Activated T-helper 17 cell treated with anti-CD3 and anti-CD28 coated beads, Interleukin-2, amount 50 U/mL, for 72 hours (primary cell): ENCODE results near the gene HOMER2. TPM values are rescaled to one million over a fixed set of nuclear protein-coding genes. Genes with fewer than 3 reads are reported as not detected.

Experiments
- ATAC-seq: fragments of 150-1000 bp; cut with Tn5 transposase; replicated peaks from 2 replicates; pipeline ENCODE4 v1.10.0; 2021; ENCODE audit warnings: mild to moderate bottlenecking, moderate library complexity
- H3K27ac Mint-ChIP-seq: one replicate; pipeline ENCODE4 v1.8.0; 2022; ENCODE audit warnings: mixed read lengths
- H3K27me3 Mint-ChIP-seq: one replicate; pipeline ENCODE4 v1.8.0; 2022; ENCODE audit warnings: mixed read lengths
- H3K36me3 Mint-ChIP-seq: one replicate; pipeline ENCODE4 v1.8.0; 2022; ENCODE audit warnings: low read depth, mild to moderate bottlenecking, mixed read lengths
- H3K4me1 Mint-ChIP-seq: one replicate; pipeline ENCODE4 v1.8.0; 2022; ENCODE audit warnings: mixed read lengths
- H3K4me3 Mint-ChIP-seq: one replicate; pipeline ENCODE4 v1.8.0; 2022; ENCODE audit warnings: mild to moderate bottlenecking, mixed read lengths
- H3K9me3 Mint-ChIP-seq: one replicate; pipeline ENCODE4 v1.8.0; 2022; ENCODE audit warnings: mixed read lengths
- total RNA-seq, 2 donors: library from RNA; stranded (reverse); gene quantifications; one replicate each; pipeline ENCODE4 v1.2.3, GENCODE V29; 2022

The HOMER2 gene
- total RNA-seq, 2 donors from 2014 or later: 6.2 to 8.7 TPM

- Mint-ChIP-seq H3K4me1 (peaks cover 29% of the 10 kb centered on the region), H3K4me3 (peak overlapping the region; percentile 88), H3K9me3 (no peaks in the 10 kb centered on the region), H3K27me3 (no peaks in the 10 kb centered on the region), H3K36me3 (peaks cover 70% of the 10 kb centered on the region), H3K27ac (peak overlapping the region; percentile 25)
- ATAC-seq: no peak
Observed at GRCh38 chr15:82812994-82813393, 139.5 kb downstream of the HOMER2 start.

GRCh38 chr15:82810890-82811426, 141.6 kb downstream of the HOMER2 start:
- H3K36me3 Mint-ChIP-seq: peaks cover 52% of the 10 kb centered on the region
- peak; percentile 15 for ATAC-seq
- H3K9me3 Mint-ChIP-seq: no peaks in the 10 kb centered on the region
- peak overlapping the region; percentile 88 for H3K4me3 Mint-ChIP-seq
- peak overlapping the region; percentile 91 for H3K27ac Mint-ChIP-seq
- H3K27me3 Mint-ChIP-seq: no peaks in the 10 kb centered on the region
- peaks cover 23% of the 10 kb centered on the region for H3K4me1 Mint-ChIP-seq

- H3K4me1 Mint-ChIP-seq: peaks cover 23% of the 10 kb centered on the region
- H3K9me3 Mint-ChIP-seq: no peaks in the 10 kb centered on the region
- peak; percentile 28 for ATAC-seq
- peak overlapping the region; percentile 91 for H3K27ac Mint-ChIP-seq
- no peaks in the 10 kb centered on the region for H3K27me3 Mint-ChIP-seq
- peak overlapping the region; percentile 88 for H3K4me3 Mint-ChIP-seq
- peaks cover 45% of the 10 kb centered on the region for H3K36me3 Mint-ChIP-seq
Observed at GRCh38 chr15:82810061-82810889, 142.2 kb downstream of the HOMER2 start.

- Mint-ChIP-seq H3K36me3 (peaks cover 37% of the 10 kb centered on the region), H3K4me3 (peak within 1 kb of the TSS; percentile 88), H3K27me3 (no peaks in the 10 kb centered on the region), H3K27ac (peak within 1 kb of the TSS; percentile 91), H3K4me1 (peaks cover 23% of the 10 kb centered on the region), H3K9me3 (no peaks in the 10 kb centered on the region)
- ATAC-seq: peak; percentile 96
Observed at GRCh38 chr15:82809308-82810060, 143.0 kb downstream of the HOMER2 start, which contains the start of gene WHAMM. TSS of gene WHAMM (plus strand) at chr15:82809628. CDS start at chr15:82809727, 99 bp downstream.

GRCh38 chr15:82808634-82809041, 143.9 kb downstream of the HOMER2 start:
- H3K4me1 Mint-ChIP-seq: peaks cover 23% of the 10 kb centered on the region
- H3K36me3 Mint-ChIP-seq: peaks cover 29% of the 10 kb centered on the region
- H3K9me3 Mint-ChIP-seq: no peaks in the 10 kb centered on the region
- peaks cover 1% of the 10 kb centered on the region for H3K27me3 Mint-ChIP-seq
- no peak for ATAC-seq
- peak overlapping the region; percentile 65 for H3K27ac Mint-ChIP-seq
- peak overlapping the region; percentile 70 for H3K4me3 Mint-ChIP-seq

GRCh38 chr15:82807920-82808633, 144.4 kb downstream of the HOMER2 start:
- Mint-ChIP-seq H3K4me1 (peaks cover 23% of the 10 kb centered on the region), H3K27me3 (peaks cover 7% of the 10 kb centered on the region), H3K27ac (no peak overlapping the region), H3K4me3 (peak overlapping the region; percentile 70), H3K9me3 (no peaks in the 10 kb centered on the region), H3K36me3 (peaks cover 23% of the 10 kb centered on the region)
- no peak for ATAC-seq

- Mint-ChIP-seq H3K36me3 (peaks cover 8% of the 10 kb centered on the region), H3K4me3 (no peak within 1 kb of the TSS), H3K4me1 (peaks cover 14% of the 10 kb centered on the region), H3K27ac (no peak within 1 kb of the TSS), H3K9me3 (no peaks in the 10 kb centered on the region), H3K27me3 (peaks cover 12% of the 10 kb centered on the region)
- ATAC-seq: no peak
Observed at GRCh38 chr15:82805994-82806406, 146.5 kb downstream of the HOMER2 start, which contains the start of gene FSD2. TSS of gene FSD2 (minus strand) at chr15:82806069. CDS start at chr15:82787390, 18,679 bp downstream.

GRCh38 chr15:82804575-82804949, 148.0 kb downstream of the HOMER2 start:
- peaks cover 20% of the 10 kb centered on the region for H3K27me3 Mint-ChIP-seq

GRCh38 chr15:82803793-82804574, 148.5 kb downstream of the HOMER2 start:
- H3K36me3 Mint-ChIP-seq: no peaks in the 10 kb centered on the region
- H3K27me3 Mint-ChIP-seq: peaks cover 26% of the 10 kb centered on the region
- no peak overlapping the region for H3K27ac Mint-ChIP-seq
- H3K4me1 Mint-ChIP-seq: peaks cover 3% of the 10 kb centered on the region
- no peak for ATAC-seq
- no peak overlapping the region for H3K4me3 Mint-ChIP-seq
- no peaks in the 10 kb centered on the region for H3K9me3 Mint-ChIP-seq

More at GRCh38 chr15:82804575-82804949, 148.0 kb downstream of the HOMER2 start:
- H3K9me3 Mint-ChIP-seq: no peaks in the 10 kb centered on the region
- no peaks in the 10 kb centered on the region for H3K36me3 Mint-ChIP-seq
- no peak overlapping the region for H3K27ac Mint-ChIP-seq
- H3K4me1 Mint-ChIP-seq: peaks cover 8% of the 10 kb centered on the region
- no peak overlapping the region for H3K4me3 Mint-ChIP-seq
- ATAC-seq: no peak

GRCh38 chr15:82802497-82802896, 150.0 kb downstream of the HOMER2 start:
- no peaks in the 10 kb centered on the region for H3K9me3 Mint-ChIP-seq
- no peaks in the 10 kb centered on the region for H3K36me3 Mint-ChIP-seq
- H3K4me3 Mint-ChIP-seq: no peak overlapping the region
- H3K27me3 Mint-ChIP-seq: peaks cover 26% of the 10 kb centered on the region
- no peak for ATAC-seq
- H3K4me1 Mint-ChIP-seq: no peaks in the 10 kb centered on the region
- H3K27ac Mint-ChIP-seq: no peak overlapping the region

- Mint-ChIP-seq H3K4me1 (no peaks in the 10 kb centered on the region), H3K4me3 (no peak overlapping the region), H3K27ac (no peak overlapping the region), H3K27me3 (peaks cover 26% of the 10 kb centered on the region), H3K9me3 (no peaks in the 10 kb centered on the region), H3K36me3 (no peaks in the 10 kb centered on the region)
- ATAC-seq: no peak
Observed at GRCh38 chr15:82799183-82799841, 153.2 kb downstream of the HOMER2 start.
